K562 (cell line): ENCODE data around the gene UROD. TPM values are rescaled to one million over a fixed set of nuclear protein-coding genes. Genes with fewer than 3 reads are reported as not detected.

Source experiments
- ATAC-seq: fragments of 200-7000 bp; cut with Tn5 transposase; 3 replicates; pipeline ENCODE4 v1.9.1; 2020; ENCODE audit warnings: moderate library complexity
- BruUV-seq: library from RNA; stranded (reverse); fragments of 400-500 nt; replicated peaks from 2 replicates; lab custom pipeline; 2021; lab: Mats Ljungman, UMichigan
- CTCF ChIA-PET: fragments of 300-600 bp; formaldehyde crosslinking; extraction: SDS; loops from one replicate; lab custom pipeline; 2021; ENCODE audit warnings: low intra/inter-chr PET ratio; lab: Yijun Ruan, JAX
- POLR2A ChIA-PET: fragments of 300-600, 350-650 bp; sonication (Branson Sonifier 250); formaldehyde crosslinking; extraction: SDS; loops from one replicate; lab custom pipeline; 2021; ENCODE audit warnings: antibody characterized with exemption, inconsistent platforms; lab: Yijun Ruan, JAX
- DNase-seq, 4 experiments: peaks; one replicate each; pipeline versions ENCODE4 v3.0.0 to v3.0.0-alpha.2; 2011 to 2018; ENCODE audit warnings: low spot score in 3 of 4, mixed read lengths in 3 of 4; ENCODE audit errors: extremely low read depth in 1 of 4
- FAIRE-seq: peaks from 2 replicates; lab custom pipeline; 2011; peaks lifted over from hg19 to GRCh38; lab: Jason Lieb, UNC
- H2AFZ ChIP-seq: 2 replicates; pipeline ENCODE4 v1.6.0; 2011; ENCODE audit warnings: low read depth, low read length, control low read depth, inconsistent platforms
- H3K27ac ChIP-seq: fragments of 200-600 bp; 3 replicates; pipeline ENCODE4 v1.8.0; 2011; ENCODE audit warnings: low read depth, mild to moderate bottlenecking, control low read depth, inconsistent platforms, low read length, moderate library complexity, mixed read lengths; ENCODE audit errors: extremely low read depth
- H3K27me3 ChIP-seq, 2 experiments: fragments of 300-600 bp in 1 of 2; 2 replicates in 1 of 2; 3 replicates in 1 of 2; pipeline versions ENCODE4 v1.6.0 to v1.8.0; 2011; ENCODE audit warnings: inconsistent platforms in 2 of 2, low read length in 2 of 2, mild to moderate bottlenecking in 1 of 2, mixed read lengths in 1 of 2, moderate library complexity in 1 of 2; ENCODE audit not compliant: control insufficient read depth in 2 of 2, insufficient read depth in 2 of 2
- H3K36me3 ChIP-seq: fragments of 300-600 bp; 3 replicates; pipeline ENCODE4 v1.8.0; 2011; ENCODE audit warnings: mild to moderate bottlenecking, low read length, inconsistent platforms; ENCODE audit not compliant: control insufficient read depth, insufficient read depth
- H3K4me1 ChIP-seq, 2 experiments: fragments of 200-600 bp in 1 of 2; replicated peaks in 1 of 2; 2 replicates in 1 of 2; 3 replicates in 1 of 2; pipeline versions ENCODE4 v1.5.1 to v1.8.0; 2011; ENCODE audit warnings: inconsistent platforms in 2 of 2, low read length in 2 of 2, mild to moderate bottlenecking in 1 of 2, mixed read lengths in 1 of 2, moderate library complexity in 1 of 2; ENCODE audit not compliant: control insufficient read depth in 2 of 2, insufficient read depth in 2 of 2
- H3K4me2 ChIP-seq: 2 replicates; pipeline ENCODE4 v1.6.1; 2011; ENCODE audit warnings: low read length, control low read depth, inconsistent platforms, mixed read lengths; ENCODE audit not compliant: insufficient read depth
- H3K4me3 ChIP-seq: fragments of 200-600 bp; sonication (generic), shearing (Covaris generic); 2 replicates; pipeline ENCODE4 v1.5.1; 2016; ENCODE audit warnings: control low read depth, inconsistent platforms
- H3K79me2 ChIP-seq: fragments of 200-600 bp; 3 replicates; pipeline ENCODE4 v1.8.0; 2011; ENCODE audit warnings: low read length, inconsistent platforms; ENCODE audit not compliant: control insufficient read depth, insufficient read depth
- H3K9ac ChIP-seq, 2 experiments: 2 replicates each; pipeline versions ENCODE4 v1.6.0 to v1.6.1; 2011; ENCODE audit warnings: low read depth in 2 of 2, low read length in 2 of 2, control low read depth in 1 of 2, inconsistent platforms in 1 of 2, mild to moderate bottlenecking in 1 of 2, mixed read lengths in 1 of 2; ENCODE audit not compliant: insufficient read depth in 1 of 2
- H3K9me1 ChIP-seq: one replicate; pipeline ENCODE4 v1.6.0; 2011; ENCODE audit warnings: inconsistent platforms, mild to moderate bottlenecking, low read length, moderate library complexity; ENCODE audit not compliant: control insufficient read depth, insufficient read depth
- H3K9me3 ChIP-seq: replicated peaks from 2 replicates; pipeline ENCODE4 v1.5.1; 2011; ENCODE audit warnings: low read depth, low read length, inconsistent platforms; ENCODE audit not compliant: control insufficient read depth, insufficient read depth
- H4K20me1 ChIP-seq: replicated peaks from 2 replicates; pipeline ENCODE4 v1.6.1; 2011; ENCODE audit warnings: low read length, inconsistent platforms, mixed read lengths; ENCODE audit not compliant: control insufficient read depth, insufficient read depth
- CEBPG ChIP-seq, 3 experiments: fragments of 200-800 bp in 1 of 3; sonication (Bioruptor generic) in 1 of 3; sonication (generic) in 1 of 3; formaldehyde crosslinking in 1 of 3; IDR thresholded peaks in 2 of 3; conservative IDR thresholded peaks in 1 of 3; 2 replicates each; pipeline versions ENCODE4 v1.6.1 to v1.8.0; 2016 to 2022; ENCODE audit warnings: missing compliant biosample characterization in 2 of 3, missing genetic modification characterization in 2 of 3, mild to moderate bottlenecking in 1 of 3, missing genetic modification reagents in 1 of 3
- HES1 ChIP-seq: fragments of 450-650 bp; IDR thresholded peaks from 2 replicates; pipeline ENCODE4 v1.6.1; 2016; ENCODE audit warnings: low read depth, mild to moderate bottlenecking, moderate library complexity
- MYBL2 ChIP-seq, 2 experiments: fragments of 450-650 bp in 1 of 2; sonication (generic) in 1 of 2; formaldehyde crosslinking in 1 of 2; IDR thresholded peaks; 2 replicates each; pipeline versions ENCODE4 v1.6.1 to v1.8.1; 2017 to 2022; ENCODE audit warnings: borderline replicate concordance in 1 of 2, inconsistent platforms in 1 of 2, low read depth in 1 of 2, mild to moderate bottlenecking in 1 of 2, missing genetic modification reagents in 1 of 2, moderate library complexity in 1 of 2
- RFX5 ChIP-seq: IDR thresholded peaks from 2 replicates; pipeline ENCODE4 v1.6.1; 2011; ENCODE audit warnings: low read depth, mild to moderate bottlenecking, improper control_type of control experiment, low read length
- ZNF512 ChIP-seq: IDR thresholded peaks from 2 replicates; pipeline ENCODE4 v1.6.1; 2016; ENCODE audit warnings: missing genetic modification characterization, missing compliant biosample characterization
- WGBS: fragments of 100-300 bp; shearing (Covaris generic); methylation state at CpG from one replicate; pipeline ENCODE4 v1.1.6; 2016; ENCODE audit warnings: low coverage, mixed read lengths; ENCODE audit not compliant: insufficient coverage; ENCODE audit errors: missing lambda C conversion rate; 5-methylcytosine and 5-hydroxymethylcytosine counted together
- in situ Hi-C: fragments of 300-500 bp; cut with MboI; formaldehyde crosslinking; loops from 4 replicates; pipeline ENCODE4 v1.15.0; 2018; ENCODE audit warnings: inconsistent platforms, mixed read lengths
- intact Hi-C: fragments of 100-400 bp; cut with micrococcal nuclease; formaldehyde crosslinking; loops from 2 replicates; pipeline ENCODE4 v1.14.2; 2022
- polyA plus RNA-seq, 8 experiments: library from polyadenylated mRNA; depleted of rRNA in 4 of 8; stranded (reverse) in 5 of 8; unstranded in 3 of 8; fragments of >200 nt; fragmentation: Nextera tagmentation in 2 of 8; fragmentation: Illumina TruSeq in 1 of 8; extraction: Ambion mirVana in 2 of 8; extraction: Trizol in 1 of 8; gene quantifications; 2 replicates each; pipeline versions ENCODE4 v1.2.1 to v1.2.3, GENCODE V29; 2011 to 2014; ENCODE audit warnings: inconsistent platforms in 1 of 8, missing spikeins in 1 of 8
- total RNA-seq, 7 experiments: library from RNA; depleted of rRNA in 6 of 7; stranded (reverse); fragments of >200 nt in 6 of 7; fragmentation: Illumina TruSeq in 2 of 7; extraction: Trizol in 2 of 7; gene quantifications; 2 replicates each; pipeline versions ENCODE4 v1.2.1 to v1.2.3, GENCODE V29; 2011 to 2021; ENCODE audit warnings: low replicate concordance in 1 of 7
- TF ChIP-seq, protein P1 (sequence below), 2 experiments: fragments of 200-800 bp in 1 of 2; sonication (Bioruptor generic) in 1 of 2; sonication (generic) in 1 of 2; formaldehyde crosslinking in 1 of 2; IDR thresholded peaks in 1 of 2; conservative IDR thresholded peaks in 1 of 2; 2 replicates each; pipeline versions ENCODE4 v1.5.0 to v1.6.1; 2016 to 2020; ENCODE audit warnings: missing compliant biosample characterization in 1 of 2, missing genetic modification characterization in 1 of 2, missing genetic modification reagents in 1 of 2

UROD gene
- total and polyA plus RNA-seq, 9 of the 15 experiments (the other 6 are each of a cell fraction or from before 2014, with no cell fraction given) = 533 to 2,933 (median 1,100) TPM

DNA sequence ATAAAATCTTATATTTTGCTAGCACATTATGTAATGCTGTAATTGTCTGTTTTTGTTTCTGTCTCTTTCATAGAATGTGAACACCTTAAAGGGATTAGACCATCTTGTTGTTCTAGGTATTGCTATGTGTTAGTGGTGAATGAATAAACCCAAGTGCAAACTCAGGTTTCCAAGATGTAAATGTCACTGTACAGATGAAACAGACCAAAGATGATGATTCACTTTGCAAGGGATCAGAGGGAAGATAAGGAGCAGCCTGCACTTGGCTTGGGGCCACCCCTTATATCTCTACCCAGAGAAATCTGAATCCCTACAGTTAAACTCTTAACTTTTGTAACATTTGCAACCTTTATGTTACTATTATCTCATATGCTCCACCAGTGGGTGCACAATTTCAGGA lies 25.4 kb downstream of the UROD start (continued):
- peak; percentile 51; the same call in 1 of the 2 replicates for TF ChIP-seq HES1
- TF ChIP-seq, protein P1, sequence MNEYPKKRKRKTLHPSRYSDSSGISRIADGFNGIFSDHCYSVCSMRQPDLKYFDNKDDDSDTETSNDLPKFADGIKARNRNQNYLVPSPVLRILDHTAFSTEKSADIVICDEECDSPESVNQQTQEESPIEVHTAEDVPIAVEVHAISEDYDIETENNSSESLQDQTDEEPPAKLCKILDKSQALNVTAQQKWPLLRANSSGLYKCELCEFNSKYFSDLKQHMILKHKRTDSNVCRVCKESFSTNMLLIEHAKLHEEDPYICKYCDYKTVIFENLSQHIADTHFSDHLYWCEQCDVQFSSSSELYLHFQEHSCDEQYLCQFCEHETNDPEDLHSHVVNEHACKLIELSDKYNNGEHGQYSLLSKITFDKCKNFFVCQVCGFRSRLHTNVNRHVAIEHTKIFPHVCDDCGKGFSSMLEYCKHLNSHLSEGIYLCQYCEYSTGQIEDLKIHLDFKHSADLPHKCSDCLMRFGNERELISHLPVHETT (CRISPR knock-in tag; conservative IDR thresholded peaks at IDR 0.05 in 1 of 2, IDR thresholded peaks at IDR 0.05 in 1 of 2) = peak in 1 of 2 experiments; percentile 47; a peak in 1 of 4 replicates
- TF ChIP-seq RFX5 = no peak

GRCh38 chr1:45038240-45038639 lies 26.2 kb downstream of the UROD start:
- ChIA-PET CTCF (no interaction called here), POLR2A (no interaction called here)
- 33% methylated on average over 2 of the region's 2 CpGs for WGBS
- Histone ChIP-seq H3K4me1 (peaks cover 35 to 38% of the 10 kb centered on the region in 2 experiments), H3K4me3 (no peak overlapping the region), H3K9me3 (no peaks in the 10 kb centered on the region), H3K36me3 (no peaks in the 10 kb centered on the region), H2AFZ (no peak overlapping the region), H4K20me1 (0 out of 2 replicates have a peak, but pooled peaks cover 4% of the 10 kb centered on the region), H3K27me3 (peaks cover 0 to 4% of the 10 kb centered on the region in 2 experiments; a peak in 1 of 5 replicates), H3K4me2 (peak overlapping the region; percentile 22; the same call in 1 of the 2 replicates), H3K79me2 (no peaks in the 10 kb centered on the region)
- BruUV-seq = no TSS peak
- in situ Hi-C loops = no loop called here
- no peak for FAIRE-seq
- intact Hi-C loops = no loop called here
- DNase-seq = no peak
- no peak for ATAC-seq
- TF ChIP-seq ZNF512 (tag) (peak; percentile 85; the same call in 1 of the 2 replicates), MYBL2 (IDR thresholded peaks at IDR 0.05; ENCODE audit: low read depth) (no peak), MYBL2 (CRISPR knock-in tag; IDR thresholded peaks at IDR 0.05; ENCODE audit: borderline replicate concordance) (no peak), CEBPG (CRISPR knock-in tag; IDR thresholded peaks at IDR 0.05) (no peak), CEBPG (tag; conservative IDR thresholded peaks at IDR 0.05 in 1 of 2, IDR thresholded peaks at IDR 0.05 in 1 of 2) (0 out of 4 replicates have a peak, but pooled peaks of 1 of the 2 experiments have one; percentile 35)
- TF ChIP-seq, all 486 proteins: peak for 2
- Histone ChIP-seq H3K9me1 (no peaks in the 10 kb centered on the region), H3K27ac (no peak overlapping the region), H3K9ac (no peak overlapping the region)
